ENCODE results near the gene NOL7. TPM values are rescaled to one million over a fixed set of nuclear protein-coding genes. Genes with fewer than 3 reads are reported as not detected.

NOL7 gene
- total RNA-seq, 4 donors from 2014 or later: 46.6 to 66.0 (median 56.4) TPM

DNA sequence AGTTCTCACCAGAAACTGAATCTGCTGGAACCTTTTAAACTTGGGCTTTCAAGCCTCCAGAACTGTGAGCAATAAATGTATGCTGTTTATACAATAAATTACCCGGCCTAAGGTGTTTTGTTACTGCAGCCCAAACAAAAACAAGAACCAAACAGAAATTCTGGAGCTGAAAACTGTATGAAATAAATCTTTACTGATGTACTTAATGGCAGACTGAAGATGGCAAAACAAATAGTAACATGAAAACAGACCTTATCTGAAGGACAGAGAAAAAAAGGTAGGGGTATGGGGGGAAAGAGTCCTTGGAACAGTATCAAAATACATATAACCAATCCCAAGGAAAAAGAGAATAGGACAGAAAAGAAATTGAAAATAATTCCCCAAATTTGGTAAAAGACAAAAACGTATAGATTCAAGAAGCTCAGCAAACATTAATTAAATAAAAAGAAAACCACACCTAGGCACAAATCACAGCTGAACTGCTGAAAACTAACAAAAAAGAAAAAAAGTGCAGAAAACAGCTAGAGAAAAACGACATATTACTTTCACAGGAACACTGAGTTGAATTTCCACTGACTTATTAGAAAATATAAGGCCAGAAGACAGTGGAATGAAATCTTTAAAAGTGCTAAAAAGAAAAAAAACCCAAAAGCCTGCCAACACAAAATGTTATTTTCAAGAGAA lies 47.7 kb downstream of the NOL7 start:
- H3K9me3 ChIP-seq: no peaks in the 10 kb centered on the region
- H3K4me1 ChIP-seq: no peaks in the 10 kb centered on the region
- TF ChIP-seq, protein P1, sequence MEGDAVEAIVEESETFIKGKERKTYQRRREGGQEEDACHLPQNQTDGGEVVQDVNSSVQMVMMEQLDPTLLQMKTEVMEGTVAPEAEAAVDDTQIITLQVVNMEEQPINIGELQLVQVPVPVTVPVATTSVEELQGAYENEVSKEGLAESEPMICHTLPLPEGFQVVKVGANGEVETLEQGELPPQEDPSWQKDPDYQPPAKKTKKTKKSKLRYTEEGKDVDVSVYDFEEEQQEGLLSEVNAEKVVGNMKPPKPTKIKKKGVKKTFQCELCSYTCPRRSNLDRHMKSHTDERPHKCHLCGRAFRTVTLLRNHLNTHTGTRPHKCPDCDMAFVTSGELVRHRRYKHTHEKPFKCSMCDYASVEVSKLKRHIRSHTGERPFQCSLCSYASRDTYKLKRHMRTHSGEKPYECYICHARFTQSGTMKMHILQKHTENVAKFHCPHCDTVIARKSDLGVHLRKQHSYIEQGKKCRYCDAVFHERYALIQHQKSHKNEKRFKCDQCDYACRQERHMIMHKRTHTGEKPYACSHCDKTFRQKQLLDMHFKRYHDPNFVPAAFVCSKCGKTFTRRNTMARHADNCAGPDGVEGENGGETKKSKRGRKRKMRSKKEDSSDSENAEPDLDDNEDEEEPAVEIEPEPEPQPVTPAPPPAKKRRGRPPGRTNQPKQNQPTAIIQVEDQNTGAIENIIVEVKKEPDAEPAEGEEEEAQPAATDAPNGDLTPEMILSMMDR (IDR thresholded peaks at IDR 0.05): no peak
- TF ChIP-seq POLR2A (IDR thresholded peaks at IDR 0.05): no peak
- H3K36me3 ChIP-seq: no peaks in the 10 kb centered on the region
- H3K27ac ChIP-seq: no peak overlapping the region
- H3K4me3 ChIP-seq: no peak overlapping the region
- H3K27me3 ChIP-seq: no peaks in the 10 kb centered on the region
- no peak for DNase-seq

- Histone ChIP-seq H3K4me3 (no peak overlapping the region), H3K9me3 (no peaks in the 10 kb centered on the region), H3K4me1 (no peaks in the 10 kb centered on the region), H3K27ac (no peak overlapping the region), H3K27me3 (no peaks in the 10 kb centered on the region), H3K36me3 (no peaks in the 10 kb centered on the region)
- no peak for DNase-seq
- TF ChIP-seq POLR2A (IDR thresholded peaks at IDR 0.05): no peak
- TF ChIP-seq, protein P1 (IDR thresholded peaks at IDR 0.05): no peak
Measured at GRCh38 chr6:13663986-13664385, 48.9 kb downstream of the NOL7 start.

GRCh38 chr6:13664703-13665352 lies 49.7 kb downstream of the NOL7 start:
- no peak for DNase-seq
- H3K4me3 ChIP-seq: no peak overlapping the region
- H3K4me1 ChIP-seq: no peaks in the 10 kb centered on the region
- no peaks in the 10 kb centered on the region for H3K9me3 ChIP-seq
- no peaks in the 10 kb centered on the region for H3K36me3 ChIP-seq
- TF ChIP-seq, protein P1 (IDR thresholded peaks at IDR 0.05): no peak
- no peak for TF ChIP-seq POLR2A (IDR thresholded peaks at IDR 0.05)
- H3K27me3 ChIP-seq: no peaks in the 10 kb centered on the region
- no peak overlapping the region for H3K27ac ChIP-seq

GRCh38 chr6:13666194-13667105 lies 51.3 kb downstream of the NOL7 start:
- DNase-seq: no peak
- Histone ChIP-seq H3K4me1 (no peaks in the 10 kb centered on the region), H3K27ac (no peak overlapping the region), H3K9me3 (no peaks in the 10 kb centered on the region), H3K36me3 (no peaks in the 10 kb centered on the region), H3K27me3 (no peaks in the 10 kb centered on the region), H3K4me3 (no peak overlapping the region)
- TF ChIP-seq, protein P1 (IDR thresholded peaks at IDR 0.05): no peak
- no peak for TF ChIP-seq POLR2A (IDR thresholded peaks at IDR 0.05)

DNA sequence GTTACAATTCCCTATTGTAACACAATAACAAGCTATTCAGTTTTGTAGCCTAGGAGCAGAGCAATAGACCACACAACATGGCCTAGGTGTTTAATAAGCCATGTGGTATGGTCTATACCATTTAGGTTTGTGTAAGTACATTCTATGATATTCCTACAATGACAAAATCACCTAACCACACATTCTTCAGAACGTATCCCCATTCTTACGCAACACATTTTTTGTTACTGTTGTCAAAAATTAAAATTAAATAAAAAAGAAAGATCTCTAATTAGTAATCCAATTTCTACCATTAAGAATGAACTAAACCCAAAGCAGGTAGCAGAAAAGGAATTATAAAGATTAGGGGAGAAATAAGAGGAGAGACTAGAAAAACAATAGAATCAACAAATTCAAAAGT lies 52.5 kb downstream of the NOL7 start:
- Histone ChIP-seq H3K36me3 (no peaks in the 10 kb centered on the region), H3K9me3 (no peaks in the 10 kb centered on the region), H3K27ac (no peak overlapping the region), H3K27me3 (no peaks in the 10 kb centered on the region), H3K4me3 (no peak overlapping the region), H3K4me1 (no peaks in the 10 kb centered on the region)
- TF ChIP-seq, protein P1 (IDR thresholded peaks at IDR 0.05): no peak
- no peak for TF ChIP-seq POLR2A (IDR thresholded peaks at IDR 0.05)
- no peak for DNase-seq

Data from Peyer's patch (tissue), 4 donors.